ENCODE results near the gene FLRT1. TPM values are rescaled to one million over a fixed set of nuclear protein-coding genes. Genes with fewer than 3 reads are reported as not detected.

Gene FLRT1
- total RNA-seq, 1 donor from 2014 or later = 0.11 TPM

- no peak overlapping the region for H3K27ac Mint-ChIP-seq
- H3K4me1 Mint-ChIP-seq = peaks cover 31% of the 10 kb centered on the region
- H3K9me3 ChIP-seq (ENCODE audit: low read depth) = no peaks in the 10 kb centered on the region
- no peak overlapping the region for H3K4me3 Mint-ChIP-seq
- no peaks in the 10 kb centered on the region for H3K36me3 ChIP-seq
- no peaks in the 10 kb centered on the region for H3K36me3 Mint-ChIP-seq
- no peaks in the 10 kb centered on the region for H3F3A ChIP-seq (ENCODE audit: low read depth)
- no peak overlapping the region for H3K9ac ChIP-seq
- no peaks in the 10 kb centered on the region for H3K79me2 ChIP-seq (ENCODE audit: low read depth)
- H3K4me1 ChIP-seq = no peaks in the 10 kb centered on the region
- H3K9me3 Mint-ChIP-seq = peaks cover 3% of the 10 kb centered on the region
- no peak overlapping the region for H2AFZ ChIP-seq (replicated peaks)
- no peak for DNase-seq (ENCODE audit: low spot score)
- H4K20me1 ChIP-seq (ENCODE audit: low read depth) = peaks cover 15% of the 10 kb centered on the region
- H3K27me3 ChIP-seq = peaks cover 5% of the 10 kb centered on the region
- H3K27me3 Mint-ChIP-seq (ENCODE audit: insufficient read depth, low read depth) = peaks cover 9% of the 10 kb centered on the region
- no peak overlapping the region for H3K4me3 ChIP-seq
- no peak overlapping the region for H3K27ac ChIP-seq
- TF ChIP-seq CTCF (IDR thresholded peaks at IDR 0.05) (no peak), EZH2 (IDR thresholded peaks at IDR 0.05) (no peak), EZH2phosphoT487 (IDR thresholded peaks at IDR 0.05) (no peak)
- no peak overlapping the region for H3K4me2 ChIP-seq
Measured at GRCh38 chr11:64015510-64015909, 20.2 kb upstream of the FLRT1 start.

- H3K79me2 ChIP-seq (ENCODE audit: low read depth) = no peaks in the 10 kb centered on the region
- H3K4me2 ChIP-seq = no peak overlapping the region
- no peak overlapping the region for H3K9ac ChIP-seq
- peak overlapping the region; percentile 42 for H3K27ac Mint-ChIP-seq
- peaks cover 9% of the 10 kb centered on the region for H3K27me3 Mint-ChIP-seq (ENCODE audit: insufficient read depth, low read depth)
- TF ChIP-seq EZH2 (IDR thresholded peaks at IDR 0.05) (no peak), CTCF (IDR thresholded peaks at IDR 0.05) (no peak), EZH2phosphoT487 (IDR thresholded peaks at IDR 0.05) (no peak)
- DNase-seq (ENCODE audit: low spot score) = no peak
- H3K36me3 ChIP-seq = no peaks in the 10 kb centered on the region
- H3K4me1 Mint-ChIP-seq = peaks cover 37% of the 10 kb centered on the region
- no peak overlapping the region for H3K4me3 ChIP-seq
- no peaks in the 10 kb centered on the region for H3K9me3 Mint-ChIP-seq
- H3K36me3 Mint-ChIP-seq = no peaks in the 10 kb centered on the region
- no peaks in the 10 kb centered on the region for H3F3A ChIP-seq (ENCODE audit: low read depth)
- H3K4me3 Mint-ChIP-seq = no peak overlapping the region
- no peak overlapping the region for H2AFZ ChIP-seq (replicated peaks)
- peaks cover 15% of the 10 kb centered on the region for H4K20me1 ChIP-seq (ENCODE audit: low read depth)
- no peaks in the 10 kb centered on the region for H3K9me3 ChIP-seq (ENCODE audit: low read depth)
- peaks cover 2% of the 10 kb centered on the region for H3K4me1 ChIP-seq
- peaks cover 5% of the 10 kb centered on the region for H3K27me3 ChIP-seq
- no peak overlapping the region for H3K27ac ChIP-seq
Measured at GRCh38 chr11:64015935-64016845, 19.5 kb upstream of the FLRT1 start.

GRCh38 chr11:64017945-64018224 is 17.8 kb upstream of the FLRT1 start:
- H3K9me3 Mint-ChIP-seq = no peaks in the 10 kb centered on the region
- peaks cover 15% of the 10 kb centered on the region for H4K20me1 ChIP-seq (ENCODE audit: low read depth)
- peaks cover 7% of the 10 kb centered on the region for H3K4me1 ChIP-seq
- H3K9ac ChIP-seq = no peak overlapping the region
- no peaks in the 10 kb centered on the region for H3K36me3 Mint-ChIP-seq
- no peak overlapping the region for H3K4me3 Mint-ChIP-seq
- peaks cover 50% of the 10 kb centered on the region for H3K4me1 Mint-ChIP-seq
- TF ChIP-seq EZH2 (IDR thresholded peaks at IDR 0.05) (no peak), EZH2phosphoT487 (IDR thresholded peaks at IDR 0.05) (no peak), CTCF (IDR thresholded peaks at IDR 0.05) (no peak)
- H3K27me3 ChIP-seq = peaks cover 5% of the 10 kb centered on the region
- no peaks in the 10 kb centered on the region for H3K36me3 ChIP-seq
- peaks cover 9% of the 10 kb centered on the region for H3K27me3 Mint-ChIP-seq (ENCODE audit: insufficient read depth, low read depth)
- DNase-seq (ENCODE audit: low spot score) = no peak
- H3K27ac Mint-ChIP-seq = no peak overlapping the region
- no peak overlapping the region for H2AFZ ChIP-seq (replicated peaks)
- no peaks in the 10 kb centered on the region for H3K9me3 ChIP-seq (ENCODE audit: low read depth)
- no peak overlapping the region for H3K4me3 ChIP-seq
- no peak overlapping the region for H3K27ac ChIP-seq
- H3K79me2 ChIP-seq (ENCODE audit: low read depth) = no peaks in the 10 kb centered on the region
- no peaks in the 10 kb centered on the region for H3F3A ChIP-seq (ENCODE audit: low read depth)
- H3K4me2 ChIP-seq = no peak overlapping the region

Measured in neural progenitor cell (in vitro differentiated cells).